GM19193 (cell line): ENCODE results near the gene DAPP1.

Experiments
- POLR2A ChIP-seq: IDR thresholded peaks from 4 replicates; pipeline ENCODE4 v1.6.1; 2011; ENCODE audit not compliant: insufficient read depth, insufficient read length; ENCODE audit errors: extremely low read depth

Gene DAPP1

GRCh38 chr4:99863804-99864203, 47.2 kb downstream of the DAPP1 start:
- no peak for TF ChIP-seq POLR2A

- TF ChIP-seq POLR2A = no peak
These were observed 51.5 kb downstream of the DAPP1 start for GRCh38 chr4:99868126-99868596.

GRCh38 chr4:99872570-99872969, 55.9 kb downstream of the DAPP1 start:
- TF ChIP-seq POLR2A = no peak

- TF ChIP-seq POLR2A = no peak
These were observed 58.4 kb downstream of the DAPP1 start for GRCh38 chr4:99875071-99875470.

GRCh38 chr4:99876946-99877345, 60.3 kb downstream of the DAPP1 start:
- TF ChIP-seq POLR2A = no peak

- no peak for TF ChIP-seq POLR2A
These were observed 62.0 kb downstream of the DAPP1 start for GRCh38 chr4:99878604-99879003.

GRCh38 chr4:99879458-99879857, 62.8 kb downstream of the DAPP1 start:
- no peak for TF ChIP-seq POLR2A

GRCh38 chr4:99885063-99885664, 68.5 kb downstream of the DAPP1 start:
- TF ChIP-seq POLR2A = no peak

GRCh38 chr4:99885687-99886086, 69.1 kb downstream of the DAPP1 start:
- TF ChIP-seq POLR2A = no peak

- no peak for TF ChIP-seq POLR2A
These were observed 69.5 kb downstream of the DAPP1 start for GRCh38 chr4:99886146-99886545.

GRCh38 chr4:99887837-99888236, 71.2 kb downstream of the DAPP1 start:
- TF ChIP-seq POLR2A = no peak

GRCh38 chr4:99891351-99891750, 74.7 kb downstream of the DAPP1 start:
- TF ChIP-seq POLR2A = no peak

GRCh38 chr4:99893029-99893428, 76.4 kb downstream of the DAPP1 start:
- no peak for TF ChIP-seq POLR2A

GRCh38 chr4:99893839-99894160, 77.2 kb downstream of the DAPP1 start:
- TF ChIP-seq POLR2A = no peak

- peak; percentile 73 for TF ChIP-seq POLR2A
These were observed 77.8 kb downstream of the DAPP1 start, which contains the start of gene LAMTOR3 for GRCh38 chr4:99894161-99894997. Gene LAMTOR3 (minus strand): TSS chr4:99894427. CDS start chr4:99893963, 464 bp downstream.

GRCh38 chr4:99894998-99895397, 78.4 kb downstream of the DAPP1 start:
- no peak for TF ChIP-seq POLR2A
